Retina (tissue), 1 donor: Measurements from ENCODE around the gene TP53TG5.
"Not testable (repeated sequence)": the region's sequence is repeated elsewhere in the genome, so short reads cannot be mapped to it uniquely, and the experiment has no call there.

Experiments
- DNase-seq: peaks from one replicate; pipeline ENCODE4 v3.0.0-alpha.2; 2016

TP53TG5 gene

DNA sequence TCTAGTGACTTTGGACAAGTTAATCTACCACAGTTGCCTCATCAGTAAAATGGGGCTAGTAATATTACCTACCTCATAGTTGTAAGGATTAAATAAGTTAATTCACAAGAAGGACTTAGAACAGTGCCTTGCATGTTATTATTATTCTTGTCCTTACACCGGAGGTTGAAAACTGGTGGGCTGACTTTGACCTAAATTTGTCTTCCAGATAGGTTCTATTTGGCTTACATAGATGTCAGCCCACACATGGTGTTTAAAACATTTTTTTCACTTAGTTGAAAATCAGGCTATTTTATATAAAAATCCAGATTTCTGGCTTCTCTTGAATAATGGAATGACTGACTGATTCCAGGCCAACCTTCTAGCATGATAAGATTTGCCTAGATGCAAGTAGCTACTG is 11.9 kb downstream of the TP53TG5 start:
- no peak for DNase-seq

DNA sequence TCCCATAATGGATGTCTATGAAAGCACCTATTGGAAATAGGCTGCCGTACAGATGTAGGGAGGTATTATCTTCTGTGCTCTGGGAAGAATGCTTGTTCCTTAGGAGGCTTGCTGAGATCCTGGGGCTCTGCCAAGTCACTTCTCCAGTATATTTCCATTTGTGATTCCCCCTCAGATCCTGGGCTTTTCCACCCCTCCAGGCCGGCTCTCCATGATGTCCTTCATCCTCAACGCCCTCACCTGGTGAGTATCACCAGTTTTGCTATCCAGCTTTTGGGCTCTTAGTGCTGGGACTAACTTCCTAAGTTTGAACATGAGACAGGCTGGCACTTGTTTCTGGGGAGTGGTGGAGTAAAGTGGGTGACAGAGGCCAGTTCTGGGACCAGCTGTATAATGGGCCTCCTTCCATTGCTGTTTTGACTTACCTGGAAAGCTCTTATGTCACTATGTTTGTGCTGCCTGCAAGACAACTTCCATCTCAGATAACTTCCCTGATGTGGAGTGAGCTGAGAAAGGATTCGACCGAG is 12.6 kb downstream of the TP53TG5 start:
- DNase-seq, result no peak

DNA sequence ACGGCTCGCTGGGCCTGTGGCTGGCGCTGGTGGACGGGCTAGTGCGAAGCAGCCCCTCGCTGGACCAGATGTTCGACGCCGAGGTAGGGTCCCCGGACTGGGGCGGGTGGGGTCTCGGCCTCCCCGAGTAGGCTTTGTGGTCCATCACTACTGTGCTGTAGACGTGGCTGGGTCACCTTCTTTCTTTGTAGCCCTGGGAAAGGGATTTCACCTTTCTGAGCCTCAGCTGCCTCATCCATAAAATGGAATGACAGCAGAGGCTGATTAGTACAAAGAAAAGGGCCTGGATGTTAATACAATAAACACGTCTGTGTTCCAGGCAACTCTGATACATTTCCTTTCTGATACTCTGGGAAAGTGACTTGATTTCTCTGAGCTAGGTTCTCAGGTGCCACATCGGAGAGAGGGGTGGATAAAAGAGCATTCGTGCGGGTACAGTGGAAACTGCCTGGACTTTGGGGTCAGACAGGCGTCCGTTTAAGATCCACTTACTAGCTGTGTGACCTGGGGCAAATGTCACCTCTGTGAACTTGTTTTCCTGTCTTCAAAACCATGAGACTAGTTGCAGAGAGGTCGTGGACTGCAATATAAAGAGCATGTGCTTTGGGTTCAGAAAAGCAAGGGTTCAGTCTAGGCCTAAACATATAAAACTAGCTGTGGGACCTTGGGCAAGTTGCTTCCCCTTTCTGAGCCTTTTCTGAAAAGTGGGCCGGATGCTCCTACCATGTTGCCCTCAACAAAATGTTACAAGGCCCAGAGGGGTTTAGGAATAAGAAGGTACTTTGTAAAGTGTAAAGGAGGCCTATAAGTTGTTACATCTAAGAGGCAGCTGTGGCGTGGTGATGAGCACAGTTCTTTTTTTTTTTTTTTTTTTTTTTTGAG is 14.3 kb downstream of the TP53TG5 start:
- no peak for DNase-seq

DNA sequence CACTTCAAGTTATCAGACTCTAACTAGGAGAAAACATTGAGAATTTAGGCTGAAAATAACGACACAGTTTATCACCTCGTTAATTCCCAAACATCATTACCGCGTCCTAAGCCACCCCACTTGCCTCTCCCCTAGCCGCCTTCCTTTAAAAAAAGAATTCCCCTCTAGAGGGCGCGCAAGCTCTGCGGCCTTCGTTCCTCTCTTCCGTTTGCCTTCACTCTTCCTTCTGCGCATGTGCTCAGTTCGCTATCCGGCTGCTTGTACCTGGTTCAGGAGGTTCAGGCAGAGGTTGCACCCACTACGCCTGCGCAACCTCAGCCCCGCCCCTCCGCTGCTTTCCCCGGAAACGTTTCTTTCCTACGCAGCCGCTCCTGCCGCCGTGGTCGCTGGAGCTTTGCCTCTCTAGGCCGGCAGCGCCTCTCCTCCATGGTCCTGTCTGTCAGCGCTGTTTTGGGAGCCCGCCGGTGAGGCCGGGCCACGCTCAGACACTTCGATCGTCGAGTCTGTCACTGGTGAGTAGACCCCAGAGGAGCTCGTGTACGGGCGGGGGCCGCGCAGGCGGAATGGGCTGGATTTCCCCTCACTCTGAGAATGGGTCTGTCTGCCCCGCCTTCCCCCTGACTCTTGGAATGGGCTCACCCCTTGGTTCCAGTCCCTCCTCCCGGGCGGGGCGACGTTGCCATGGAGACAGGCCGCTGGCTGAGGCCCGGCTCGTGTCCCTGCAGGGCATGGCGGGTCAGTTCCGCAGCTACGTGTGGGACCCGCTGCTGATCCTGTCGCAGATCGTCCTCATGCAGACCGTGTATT is 15.1 kb downstream of the TP53TG5 start, which contains the start of gene SYS1:
Gene SYS1 (plus strand): TSS at position 353 of the 807 bp plus-strand sequence. CDS start 376 bp downstream, at position 729.
- DNase-seq, result peak; percentile 99

DNA sequence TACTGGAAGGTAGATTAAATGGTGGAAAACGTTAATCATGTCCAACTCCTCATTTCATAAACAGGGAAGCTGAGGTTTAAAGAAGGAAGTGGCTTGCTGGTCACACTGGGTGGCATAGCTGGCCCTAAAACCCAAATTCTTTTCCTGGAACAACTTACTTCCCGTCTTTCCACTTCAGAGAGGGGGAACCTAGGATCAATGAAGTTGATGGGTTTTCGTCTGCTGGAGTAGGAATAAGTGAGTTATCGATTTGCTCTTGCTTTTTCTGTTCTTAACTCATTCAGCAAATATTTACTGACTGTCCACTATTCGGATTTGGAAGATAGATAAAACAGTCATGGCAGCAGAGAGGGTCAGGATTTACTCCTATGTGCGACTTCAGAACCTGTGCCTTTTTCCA is 16.3 kb downstream of the TP53TG5 start:
- DNase-seq, result no peak

DNA sequence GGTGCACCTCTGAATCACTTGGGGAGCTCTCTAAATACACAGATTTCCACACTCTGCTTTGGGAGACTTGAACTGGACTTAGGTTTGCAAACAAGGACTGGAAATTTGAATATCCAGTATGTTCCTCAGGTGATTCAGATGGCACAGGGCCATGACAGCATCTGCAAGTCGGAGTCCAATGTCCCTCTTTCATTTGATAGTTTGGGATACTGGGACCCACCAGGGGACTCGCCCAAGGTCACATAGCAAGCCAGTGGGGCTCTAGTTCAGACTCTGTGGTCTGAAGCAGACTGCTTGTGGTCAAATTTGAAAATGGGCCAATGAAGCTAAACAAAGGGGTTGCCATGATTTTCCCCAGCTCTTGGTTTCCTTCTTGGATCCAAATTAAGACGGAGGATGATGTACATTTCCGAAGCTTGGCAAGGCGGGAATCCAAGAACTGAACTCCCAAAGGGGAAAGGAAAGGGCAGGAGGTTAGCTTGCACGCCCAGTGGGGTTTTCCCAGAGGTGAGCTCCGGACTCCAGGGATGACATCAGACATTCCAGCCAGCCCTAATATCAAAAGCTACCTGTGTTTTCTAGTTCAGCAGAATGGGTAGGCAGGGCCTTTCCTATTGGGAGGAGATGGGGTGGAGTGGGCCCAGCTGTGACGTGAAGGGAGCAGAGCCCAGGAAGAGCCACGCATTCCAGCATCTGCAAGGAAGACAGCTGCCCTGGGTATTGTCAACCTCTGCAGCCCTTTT is 18.5 kb downstream of the TP53TG5 start:
- DNase-seq, result no peak

DNA sequence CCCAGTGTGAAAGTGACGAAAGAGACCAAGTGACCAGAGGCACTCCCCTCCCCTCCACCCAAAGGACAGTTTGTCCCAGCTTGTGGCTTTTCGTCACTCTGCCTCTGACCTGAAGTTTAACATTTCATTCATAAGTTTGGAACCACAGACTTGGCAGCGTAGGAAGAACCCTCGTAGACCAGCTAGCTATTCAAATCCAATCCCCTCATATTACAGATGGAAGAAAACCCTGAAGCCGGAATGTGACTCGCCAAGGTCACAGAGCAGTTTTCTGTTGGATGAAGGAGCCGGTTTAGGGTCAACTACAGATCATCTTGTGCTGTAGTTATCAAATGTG is 19.1 kb downstream of the TP53TG5 start:
- DNase-seq, result no peak

DNA sequence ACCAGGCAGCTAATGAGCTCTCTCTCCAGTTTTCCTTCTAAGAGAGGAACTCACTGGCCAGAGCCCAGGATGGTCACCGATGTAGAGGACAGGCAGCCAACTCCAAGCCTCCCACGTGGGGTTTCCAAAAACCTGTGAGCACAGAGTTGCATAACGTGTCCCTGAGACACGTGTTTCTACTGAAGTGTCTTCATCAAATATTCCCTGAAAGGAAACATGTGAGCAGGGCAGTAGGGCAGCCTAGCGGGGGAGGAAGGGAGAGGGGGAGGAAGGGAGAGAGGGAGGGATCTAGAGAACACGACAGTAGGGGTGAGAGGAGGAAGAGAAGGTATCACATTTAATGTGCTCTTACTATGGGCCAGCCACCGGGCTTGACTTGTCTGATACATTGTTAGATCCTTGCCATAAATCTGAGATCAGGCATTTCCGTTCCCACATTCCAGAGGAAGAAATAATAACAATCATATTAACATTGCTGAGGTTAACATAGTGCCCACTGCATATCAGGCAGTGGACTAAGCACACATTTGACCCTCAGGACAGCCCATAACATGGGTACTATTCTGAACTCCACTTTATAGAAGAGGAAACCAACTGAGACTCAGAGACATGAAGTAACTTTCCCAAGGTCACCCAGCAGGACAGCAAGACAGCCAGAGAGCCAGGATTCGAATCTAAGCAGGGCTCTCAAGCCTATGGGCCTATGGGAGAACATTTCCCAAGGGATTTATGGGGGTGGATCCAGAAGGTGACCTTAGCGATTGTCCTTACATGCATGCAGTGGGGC is 19.6 kb downstream of the TP53TG5 start:
- no peak for DNase-seq

DNA sequence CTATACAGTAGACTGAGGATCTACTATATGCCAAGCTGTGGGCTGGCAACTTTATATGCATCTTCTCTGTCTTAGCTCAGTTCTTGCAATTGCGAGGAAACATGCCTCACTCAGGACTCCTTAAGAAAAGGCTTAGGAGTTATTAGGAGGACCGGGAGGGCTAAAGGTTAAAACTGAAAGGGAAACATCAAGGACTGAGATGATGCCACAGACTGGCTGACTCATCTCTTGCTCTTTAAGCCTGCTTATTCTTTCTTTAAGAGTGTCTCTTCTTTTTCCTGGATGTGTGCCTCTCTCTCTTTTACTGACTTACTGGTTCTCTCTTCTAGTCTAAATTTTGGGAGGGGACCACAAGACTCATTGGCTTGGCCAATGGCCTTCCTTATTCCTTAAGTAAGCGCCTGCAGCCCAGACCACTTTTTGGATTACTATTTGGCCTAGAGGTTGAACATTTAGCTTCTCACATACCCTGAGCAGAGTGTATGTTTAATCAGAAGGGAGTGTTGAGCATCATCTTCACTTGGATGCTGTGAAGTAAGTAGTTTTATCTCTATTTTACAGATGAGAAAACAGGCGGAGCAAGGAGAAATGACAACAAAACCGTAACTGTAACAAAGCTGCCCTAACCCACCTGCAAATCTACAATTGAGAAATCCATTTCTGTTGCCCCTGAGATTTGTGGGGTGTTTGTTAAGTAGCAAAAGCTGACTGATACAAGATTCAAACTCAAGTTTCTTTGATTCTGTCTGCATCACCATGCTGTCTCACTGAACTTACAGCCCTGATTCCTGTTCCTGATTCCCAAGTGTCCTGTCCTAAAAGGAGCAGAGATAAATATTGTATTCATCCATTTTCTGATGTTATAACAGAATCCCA is 22.7 kb downstream of the TP53TG5 start:
- DNase-seq, result no peak

DNA sequence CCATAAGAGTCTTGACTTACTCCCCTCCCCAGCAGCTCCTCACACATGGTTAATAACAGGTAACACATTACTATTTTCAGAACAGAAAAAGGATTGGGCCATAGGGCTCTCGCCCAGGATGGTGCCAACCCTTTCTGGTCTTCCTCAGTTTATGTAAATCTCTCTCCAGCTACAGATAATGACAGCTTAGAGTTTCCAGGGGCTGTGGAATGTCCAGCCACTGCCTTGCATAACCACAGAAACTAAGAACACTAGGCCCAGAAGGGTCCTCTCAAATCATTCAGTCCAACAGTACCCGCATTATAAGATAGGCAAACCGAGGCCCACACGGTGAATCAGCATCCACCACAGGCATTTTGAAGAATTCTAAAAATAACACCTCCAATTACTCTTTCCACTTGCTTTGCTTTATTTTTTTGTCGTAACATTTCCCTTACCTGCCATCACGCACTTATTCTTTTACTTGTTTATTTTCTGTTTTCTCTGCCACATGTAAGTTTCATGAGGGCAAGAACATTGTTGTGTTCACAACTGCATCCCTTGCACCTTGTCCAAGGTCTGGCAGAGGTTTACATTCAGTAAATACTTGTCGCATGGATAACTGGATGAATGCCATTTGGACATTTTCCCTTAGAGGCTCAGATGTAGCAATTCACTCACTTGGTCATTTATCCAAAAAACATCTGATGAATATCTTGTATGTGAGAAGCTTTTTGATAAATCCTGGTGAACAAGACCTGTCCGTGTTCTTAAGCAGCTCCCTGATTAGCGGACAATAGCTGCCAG is 23.5 kb downstream of the TP53TG5 start:
- DNase-seq, result no peak

DNA sequence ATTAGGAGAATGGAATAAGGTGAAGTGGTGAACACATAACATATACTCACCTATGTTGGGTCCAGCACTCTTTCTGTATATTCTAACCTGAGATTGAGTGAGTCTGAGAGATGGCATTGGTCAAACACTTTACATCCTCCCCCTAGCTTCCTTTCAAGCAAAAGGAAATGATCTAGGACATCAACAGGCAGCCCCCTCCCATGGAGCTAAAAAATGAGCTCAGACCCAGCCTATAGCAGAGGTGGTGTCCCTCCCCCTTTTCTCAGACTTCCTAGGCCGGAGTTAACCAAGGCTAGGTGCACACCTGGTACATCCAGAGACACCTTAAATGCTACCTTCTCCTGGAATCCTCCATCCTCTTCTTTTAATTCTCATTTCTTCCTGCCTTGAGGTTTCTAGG is 24.4 kb downstream of the TP53TG5 start:
- no peak for DNase-seq

DNA sequence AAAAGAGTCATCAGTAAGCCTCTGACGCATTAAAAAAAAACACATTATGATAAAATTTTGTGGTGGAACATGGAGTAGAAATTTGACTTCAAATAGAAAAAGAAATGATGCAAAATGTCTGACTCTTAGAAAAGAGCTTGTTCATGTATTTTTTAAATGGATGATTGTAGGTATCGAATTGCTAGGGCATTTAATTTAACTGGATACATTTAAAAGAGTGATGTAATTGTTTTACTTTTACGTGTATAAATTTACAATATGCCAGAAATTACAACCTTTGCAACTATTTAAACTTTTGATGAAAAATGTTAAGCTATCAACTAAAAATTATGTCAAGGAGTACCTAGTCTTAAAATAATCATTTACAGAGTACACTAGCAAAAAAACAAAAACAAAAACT is 25.4 kb downstream of the TP53TG5 start:
- DNase-seq, result no peak

DNA sequence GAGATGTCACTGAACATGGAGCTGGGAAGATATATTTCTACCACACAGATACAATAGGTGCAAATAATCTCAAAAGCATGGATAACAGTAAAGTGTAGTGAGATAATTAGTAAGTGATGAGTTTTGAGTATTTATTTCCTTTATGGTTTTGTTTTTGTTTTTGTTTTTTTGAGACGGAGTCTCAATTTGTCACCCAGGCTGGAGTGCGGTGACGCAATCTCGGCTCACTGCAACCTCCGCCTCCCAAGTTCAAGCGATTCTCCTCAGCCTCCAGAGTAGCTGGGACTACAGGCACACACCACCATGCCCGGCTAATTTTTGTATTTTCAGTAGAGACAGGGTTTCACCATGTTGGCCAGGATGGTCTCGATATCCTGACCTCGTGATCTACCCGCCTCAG is 27.3 kb downstream of the TP53TG5 start:
- not testable (repeated sequence) for DNase-seq

DNA sequence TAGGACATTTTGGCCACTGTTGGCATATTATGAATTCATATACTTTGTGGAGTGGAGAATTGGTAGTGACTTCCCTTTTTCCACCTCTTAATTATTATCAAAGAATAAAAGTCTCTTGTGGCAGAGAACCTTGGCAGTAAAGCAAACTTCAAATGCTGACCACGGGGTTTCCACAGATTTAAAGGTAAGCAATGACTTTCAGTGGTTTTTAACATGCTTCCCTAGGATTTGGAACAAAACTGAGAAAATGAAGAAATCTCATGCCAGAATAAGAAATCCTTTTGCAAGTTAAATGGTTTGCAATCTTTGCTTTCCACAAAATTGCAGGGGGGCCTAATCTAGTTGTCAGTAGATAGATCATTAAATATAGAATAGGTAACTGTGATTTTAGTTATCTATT is 27.9 kb downstream of the TP53TG5 start:
- no peak for DNase-seq

DNA sequence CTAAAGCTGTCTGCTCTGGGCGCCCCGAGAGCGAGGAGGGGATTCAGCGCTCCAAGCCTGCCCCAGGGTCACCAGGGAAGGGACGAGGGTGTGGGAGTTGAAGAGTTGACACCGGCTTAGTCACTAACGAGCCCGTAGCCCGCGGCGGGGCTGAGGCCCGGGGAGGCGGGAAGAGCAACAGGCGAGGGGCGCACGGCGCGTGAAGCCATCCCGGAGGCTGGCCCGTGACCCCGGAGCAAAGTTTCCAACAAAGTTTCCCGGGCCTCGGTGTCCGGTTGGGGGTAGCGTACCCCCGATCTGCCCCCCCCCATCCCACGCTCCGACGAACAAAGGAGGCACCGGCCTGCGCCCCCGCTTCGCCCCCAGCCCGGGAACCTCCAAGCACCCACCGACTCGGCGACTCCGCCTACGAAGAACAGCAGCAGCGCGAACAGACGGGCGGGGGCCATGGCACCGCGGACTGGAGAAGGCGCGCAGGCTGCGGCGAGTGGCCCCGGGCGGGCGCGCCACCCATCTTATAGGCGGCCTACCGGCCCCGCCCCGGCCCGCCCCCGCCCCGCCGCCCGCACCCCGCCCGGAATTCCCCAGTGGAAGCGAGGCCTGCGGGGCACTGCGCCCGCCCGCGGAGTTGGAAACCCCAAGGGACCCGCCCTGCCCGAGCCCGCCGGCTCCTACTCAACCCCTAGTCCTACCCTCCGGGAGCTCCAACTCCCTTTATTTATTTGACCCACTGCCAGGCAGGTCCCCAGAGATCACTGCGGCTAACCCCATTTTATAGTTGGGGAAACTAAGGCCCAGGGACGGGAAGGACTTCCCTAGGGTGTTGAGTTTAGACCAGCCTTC is 30.0 kb downstream of the TP53TG5 start, which contains the start of gene SDC4:
Gene SDC4 (minus strand): TSS at position 489 of the 843 bp plus-strand sequence. CDS start 40 bp downstream, at position 449.
- DNase-seq, result peak; percentile 63

DNA sequence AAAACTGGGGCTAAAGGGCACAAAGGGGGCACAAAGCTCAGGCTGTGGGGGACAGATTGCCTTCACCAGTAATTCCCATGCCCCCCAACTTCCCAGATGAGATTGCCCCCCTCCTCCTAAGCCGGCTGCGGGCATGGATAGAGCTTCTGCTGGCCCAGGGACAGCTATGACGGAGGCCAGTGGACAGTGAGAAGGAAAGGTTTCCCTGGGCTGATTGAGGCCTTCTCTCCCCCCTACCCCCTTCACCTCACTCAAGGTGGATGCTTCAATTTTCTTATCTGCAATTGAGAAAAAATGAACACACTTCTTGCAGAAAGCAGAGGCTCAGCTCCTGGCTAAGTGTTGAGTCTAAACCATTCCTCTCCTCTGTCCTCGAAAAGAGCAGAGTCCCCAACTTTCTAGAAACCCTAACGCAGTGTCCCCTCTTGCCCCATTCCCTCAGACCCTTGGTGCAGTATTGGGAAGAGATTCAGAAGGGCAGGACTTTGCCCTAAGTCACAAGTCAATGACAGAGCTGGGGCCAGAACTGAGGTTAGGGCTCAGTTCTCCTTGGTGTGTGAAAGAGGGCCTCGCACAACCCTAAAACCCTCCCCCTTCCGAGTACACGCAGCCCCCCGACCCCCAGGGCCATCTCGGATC is 30.7 kb downstream of the TP53TG5 start:
- DNase-seq, result no peak

DNA sequence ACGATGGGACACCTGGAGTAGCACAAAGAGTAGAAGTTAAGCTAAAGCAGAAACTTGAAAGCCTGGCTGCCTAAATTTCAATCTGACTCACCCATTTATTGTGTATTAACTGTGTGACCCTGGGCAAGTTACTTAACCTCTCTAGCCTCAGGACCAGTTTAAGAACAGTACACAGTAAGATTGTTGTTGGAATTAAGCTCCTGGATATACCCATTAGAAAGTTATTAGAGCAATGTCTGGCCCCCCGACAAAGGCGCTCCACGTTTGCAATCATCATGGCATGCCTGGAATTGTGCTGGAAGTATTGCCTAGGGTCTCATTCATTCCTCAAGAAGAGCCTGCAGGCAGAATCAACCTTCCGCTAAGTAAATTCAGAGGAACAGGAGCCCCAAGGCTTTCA is 31.3 kb downstream of the TP53TG5 start:
- no peak for DNase-seq

DNA sequence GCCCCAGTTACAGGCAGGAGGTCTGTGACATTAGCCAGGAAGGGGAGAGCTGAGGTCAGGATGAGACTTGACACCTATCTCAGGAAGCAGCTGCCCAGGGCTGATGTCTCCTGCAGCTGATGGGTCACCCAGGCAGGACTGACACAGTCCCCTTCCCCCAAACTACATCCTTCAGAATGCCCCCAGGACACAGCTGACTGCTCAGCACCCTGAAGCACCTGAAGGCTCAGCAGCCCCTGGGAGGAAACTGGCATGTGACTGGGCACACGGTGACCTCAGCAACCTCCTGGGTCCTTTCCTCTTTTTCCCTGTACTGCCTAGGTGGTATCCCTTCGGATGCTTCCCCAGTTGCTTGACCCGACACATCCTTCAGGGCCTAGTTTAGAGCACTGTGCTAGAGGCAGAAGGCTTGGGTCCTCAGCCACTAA is 31.8 kb downstream of the TP53TG5 start:
- no peak for DNase-seq
